ENCODE results near the gene KCNS3. TPM values are rescaled to one million over a fixed set of nuclear protein-coding genes. Genes with fewer than 3 reads are reported as not detected.

The KCNS3 gene
- total and polyA plus RNA-seq, 9 of the 15 experiments (the other 6 are each of a cell fraction or from before 2014, with no cell fraction given) = 0.01 to 0.75 (median 0.25) TPM

GRCh38 chr2:17969661-17970060 lies 91.2 kb downstream of the KCNS3 start:
- intact Hi-C loops (cut with micrococcal nuclease) = no loop called here

More at GRCh38 chr2:17969661-17970060, 91.2 kb downstream of the KCNS3 start:
- Histone ChIP-seq H3K27ac (ENCODE audit: extremely low read depth, low read depth, low read length) (no peak overlapping the region), H3K4me3 (no peak overlapping the region), H3K9me3 (replicated peaks; ENCODE audit: control insufficient read depth, insufficient read depth, low read depth, low read length) (no peaks in the 10 kb centered on the region), H4K20me1 (replicated peaks; ENCODE audit: control insufficient read depth, insufficient read depth, low read length) (no peaks in the 10 kb centered on the region), H3K4me1 (replicated peaks in 1 of 2; ENCODE audit: control insufficient read depth in 2 of 2, insufficient read depth in 2 of 2, low read length in 2 of 2) (no peaks in the 10 kb centered on the region), H3K9ac (ENCODE audit: insufficient read depth in 1 of 2, low read depth in 2 of 2, low read length in 2 of 2) (no peak overlapping the region), H2AFZ (ENCODE audit: low read depth, low read length) (no peak overlapping the region), H3K27me3 (ENCODE audit: control insufficient read depth in 2 of 2, insufficient read depth in 2 of 2, low read length in 2 of 2) (no peaks in the 10 kb centered on the region), H3K4me2 (ENCODE audit: insufficient read depth, low read length) (no peak overlapping the region), H3K36me3 (ENCODE audit: control insufficient read depth, insufficient read depth, low read length) (no peaks in the 10 kb centered on the region), H3K79me2 (ENCODE audit: control insufficient read depth, insufficient read depth, low read length) (no peaks in the 10 kb centered on the region), H3K9me1 (ENCODE audit: control insufficient read depth, insufficient read depth, low read length) (no peaks in the 10 kb centered on the region)
- 0% methylated on average over 3 of the region's 3 CpGs for WGBS (ENCODE audit: insufficient coverage, low coverage, missing lambda C conversion rate)
- TF ChIP-seq NR2F6 (CRISPR knock-in tag; IDR thresholded peaks at IDR 0.05) (no peak), STAT6 (CRISPR knock-in tag; IDR thresholded peaks at IDR 0.05) (no peak), ZNF445 (CRISPR knock-in tag; IDR thresholded peaks at IDR 0.05; ENCODE audit: low read depth) (no peak), ZNF174 (CRISPR knock-in tag; IDR thresholded peaks at IDR 0.05) (no peak), RBFOX2 (IDR thresholded peaks at IDR 0.05; ENCODE audit: low read depth, low read length) (no peak)
- POLR2A ChIA-PET = no interaction called here
- CTCF ChIA-PET (ENCODE audit: low intra/inter-chr PET ratio) = no interaction called here
- BruUV-seq (replicated peaks) = no TSS peak
- FAIRE-seq (no peak), DNase-seq (ENCODE audit: extremely low read depth in 1 of 4, low spot score in 3 of 4) (no peak), ATAC-seq (no peak)
- in situ Hi-C loops (cut with MboI) = no loop called here
